GM10248 (cell line): Measurements from ENCODE around the gene FABP2.
"Not testable (repeated sequence)": the region's sequence is repeated elsewhere in the genome, so short reads cannot be mapped to it uniquely, and the experiment has no call there.

Experiments
- CTCF ChIA-PET: fragments of 300-600 bp; sonication (Branson Sonifier 250); formaldehyde crosslinking; extraction: SDS; loops from one replicate; lab custom pipeline; 2021; ENCODE audit warnings: antibody characterized with exemption; lab: Yijun Ruan, JAX
- POLR2A ChIA-PET: fragments of 350-650 bp; sonication (Branson Sonifier 250); formaldehyde crosslinking; extraction: SDS; loops from one replicate; lab custom pipeline; 2020; ENCODE audit warnings: antibody characterized with exemption; lab: Yijun Ruan, JAX
- DNase-seq: peaks from one replicate; pipeline ENCODE4 v3.0.0; 2012; ENCODE audit errors: extremely low spot score
- TF ChIP-seq, protein P1 (sequence below): IDR thresholded peaks from 2 replicates; pipeline ENCODE4 v1.5.1; 2012; ENCODE audit warnings: mild to moderate bottlenecking, low read depth; ENCODE audit errors: extremely low read depth, missing control alignments, control extremely low read depth

FABP2 gene

DNA sequence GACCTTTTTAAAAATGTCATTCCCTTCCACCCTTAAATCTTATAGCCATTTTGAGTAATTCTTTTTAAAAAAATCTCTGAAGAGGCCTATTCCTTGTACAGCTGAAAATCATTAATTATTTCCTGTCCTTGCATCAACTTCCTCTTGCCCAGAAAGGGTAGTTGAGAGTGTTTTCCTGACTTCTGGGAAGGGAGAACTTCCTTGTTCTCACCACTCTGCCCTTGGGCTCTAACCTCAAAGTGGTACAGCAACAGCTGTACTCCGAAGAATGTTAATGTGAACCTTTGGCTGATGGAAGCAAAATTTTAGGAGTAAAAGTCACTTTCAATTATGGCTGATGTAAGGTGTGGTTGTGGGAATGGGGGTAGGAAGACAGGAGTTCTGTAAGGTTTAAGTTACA, 15.1 kb upstream of the FABP2 start:
- TF ChIP-seq, protein P1, sequence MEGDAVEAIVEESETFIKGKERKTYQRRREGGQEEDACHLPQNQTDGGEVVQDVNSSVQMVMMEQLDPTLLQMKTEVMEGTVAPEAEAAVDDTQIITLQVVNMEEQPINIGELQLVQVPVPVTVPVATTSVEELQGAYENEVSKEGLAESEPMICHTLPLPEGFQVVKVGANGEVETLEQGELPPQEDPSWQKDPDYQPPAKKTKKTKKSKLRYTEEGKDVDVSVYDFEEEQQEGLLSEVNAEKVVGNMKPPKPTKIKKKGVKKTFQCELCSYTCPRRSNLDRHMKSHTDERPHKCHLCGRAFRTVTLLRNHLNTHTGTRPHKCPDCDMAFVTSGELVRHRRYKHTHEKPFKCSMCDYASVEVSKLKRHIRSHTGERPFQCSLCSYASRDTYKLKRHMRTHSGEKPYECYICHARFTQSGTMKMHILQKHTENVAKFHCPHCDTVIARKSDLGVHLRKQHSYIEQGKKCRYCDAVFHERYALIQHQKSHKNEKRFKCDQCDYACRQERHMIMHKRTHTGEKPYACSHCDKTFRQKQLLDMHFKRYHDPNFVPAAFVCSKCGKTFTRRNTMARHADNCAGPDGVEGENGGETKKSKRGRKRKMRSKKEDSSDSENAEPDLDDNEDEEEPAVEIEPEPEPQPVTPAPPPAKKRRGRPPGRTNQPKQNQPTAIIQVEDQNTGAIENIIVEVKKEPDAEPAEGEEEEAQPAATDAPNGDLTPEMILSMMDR = no peak
- CTCF ChIA-PET = no interaction called here
- POLR2A ChIA-PET = no interaction called here
- no peak for DNase-seq

DNA sequence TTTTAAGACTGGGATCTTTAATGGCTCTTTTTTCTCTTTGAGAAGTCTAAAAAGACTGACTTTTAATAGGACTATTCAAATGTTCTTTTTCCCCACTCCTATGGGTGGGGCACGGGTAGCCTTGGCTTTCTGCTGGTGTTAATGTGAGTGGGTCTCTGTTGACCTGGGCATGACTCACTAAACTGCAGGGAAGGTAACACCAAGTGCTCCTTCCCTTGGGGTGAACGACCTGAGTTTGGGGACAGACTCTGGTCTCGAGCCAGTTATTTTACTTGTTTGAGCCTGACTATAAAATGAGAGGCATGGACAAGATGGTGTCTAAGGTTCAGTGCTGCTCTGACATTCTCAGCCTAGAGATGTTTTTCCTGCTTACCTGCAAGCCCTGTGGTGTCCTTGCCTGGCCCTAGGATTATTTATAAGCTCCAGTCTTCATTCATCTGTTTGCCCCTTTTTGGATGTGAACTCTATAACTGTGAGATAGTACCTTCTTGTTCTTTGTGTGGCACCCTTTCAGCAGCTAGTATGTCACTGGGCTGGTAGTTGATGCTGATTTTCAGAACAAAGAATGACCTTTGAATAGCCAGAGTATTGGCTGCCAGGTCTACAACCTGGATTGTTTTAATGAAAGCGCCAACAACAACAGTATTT, 14.5 kb upstream of the FABP2 start:
- DNase-seq, POLR2A ChIA-PET, CTCF ChIA-PET: not testable (repeated sequence)

DNA sequence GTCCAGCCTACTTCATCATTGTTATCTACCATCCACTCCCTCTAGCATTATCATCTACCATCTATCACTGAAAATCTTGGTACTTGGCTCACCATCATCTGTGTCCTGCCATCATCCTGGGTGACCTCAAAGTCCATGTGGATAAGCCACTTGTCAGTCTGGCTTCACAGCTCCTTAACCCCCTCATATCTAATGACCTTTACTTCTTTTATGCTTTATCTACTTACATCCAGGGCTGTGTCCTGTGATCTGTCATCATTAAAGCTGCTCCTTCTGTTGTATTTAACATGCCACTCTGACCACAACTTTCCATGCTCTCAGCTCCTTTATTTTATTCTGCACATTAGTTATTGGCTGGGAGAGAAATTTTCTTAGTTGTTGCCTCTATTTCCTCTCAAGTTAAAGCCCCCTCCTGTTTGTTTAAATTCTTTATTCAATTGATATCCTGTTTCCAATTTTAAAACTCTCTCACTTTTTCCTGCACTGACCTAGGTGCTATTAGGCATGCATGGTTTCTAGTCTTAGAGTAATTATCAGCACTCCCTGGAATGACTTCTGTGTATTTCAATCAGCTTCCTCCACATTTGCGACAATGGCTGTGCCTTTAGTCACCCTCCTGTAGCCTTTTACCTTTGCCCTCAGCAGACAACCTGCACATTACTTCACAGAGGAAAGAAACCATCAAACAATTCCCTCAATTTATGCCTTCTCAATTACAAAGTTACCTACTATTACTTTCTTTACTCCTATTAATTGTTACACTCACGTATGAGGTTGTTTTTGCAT, 8.1 kb upstream of the FABP2 start:
- no peak for DNase-seq
- CTCF ChIA-PET = interaction anchor here (1.3 kb wide), 1 partner anchor 11 kb away, joined by 3 read pairs; no protein-coding TSS in a partner anchor
- POLR2A ChIA-PET = no interaction called here

DNA sequence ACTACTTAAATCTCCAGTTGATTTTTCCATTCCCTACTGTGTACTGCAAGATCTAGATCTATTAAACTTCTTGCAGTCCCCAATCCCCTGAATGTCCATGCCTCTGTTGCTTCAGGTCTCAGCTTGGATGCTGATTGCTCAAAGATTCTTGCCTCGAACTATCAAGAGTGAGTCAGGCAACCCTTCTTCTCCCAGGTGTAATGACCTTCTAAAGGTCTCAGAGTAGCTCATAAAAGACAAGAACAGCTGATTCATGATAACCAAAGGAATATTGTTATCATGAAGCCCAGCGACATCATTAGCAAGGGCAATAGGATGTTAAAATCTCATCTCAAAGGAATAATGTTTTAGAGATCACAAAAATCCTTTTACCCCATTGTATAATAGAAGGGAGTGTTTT, 6.8 kb upstream of the FABP2 start:
- CTCF ChIA-PET = interaction anchor here (1.7 kb wide), 1 partner anchor 10 kb away, joined by 4 read pairs; no protein-coding TSS in a partner anchor
- TF ChIP-seq, protein P1 = no peak
- POLR2A ChIA-PET = no interaction called here
- DNase-seq = no peak

More for the DNA sequence above, 8.1 kb upstream of the FABP2 start:
- TF ChIP-seq, protein P1 = no peak

DNA sequence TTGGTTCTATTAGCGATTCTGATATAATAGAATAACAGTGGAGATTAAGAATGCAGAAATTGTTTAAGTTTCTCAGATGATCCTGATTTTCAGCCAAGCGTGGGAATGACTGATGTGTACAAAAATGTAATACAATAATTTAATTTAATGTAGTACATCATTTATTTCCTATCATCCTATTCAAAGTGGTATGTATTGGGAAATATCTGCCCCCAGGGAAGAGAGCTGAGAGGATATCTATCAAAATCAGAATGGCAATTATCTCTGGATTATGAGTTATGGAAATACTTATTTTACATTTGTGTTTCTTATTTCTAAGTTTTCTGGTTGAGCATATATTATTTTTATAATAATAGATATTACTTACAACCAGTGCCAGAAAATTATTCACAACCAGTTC, 3.9 kb downstream of the FABP2 start:
- DNase-seq = no peak
- CTCF ChIA-PET = interaction anchor here (1.0 to 1.6 kb wide), 4 partner anchors 12 to 309 kb away, joined by 3 read pairs; no protein-coding TSS in a partner anchor
- POLR2A ChIA-PET = no interaction called here
- TF ChIP-seq, protein P1 = no peak

DNA sequence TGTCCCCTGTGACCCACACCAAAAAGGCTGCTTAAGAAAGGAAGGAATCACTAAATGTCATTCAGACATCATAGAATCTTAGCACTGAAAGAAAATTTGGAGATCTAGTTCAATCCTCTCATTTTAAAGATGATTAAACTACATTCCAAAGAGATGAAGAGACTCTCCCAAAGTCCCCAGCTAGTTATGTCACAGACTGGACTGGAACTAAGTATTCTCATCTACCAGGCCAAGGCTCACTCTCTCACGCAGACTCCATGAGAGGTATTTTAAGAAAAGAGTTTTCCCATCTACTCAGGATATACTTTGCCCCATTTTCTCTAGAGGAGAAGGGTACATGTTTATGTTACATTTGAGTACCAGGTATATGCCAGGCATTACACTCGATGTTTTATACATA, 6.9 kb downstream of the FABP2 start:
- CTCF ChIA-PET = interaction anchor here (1.0 to 1.9 kb wide), 4 partner anchors 179 to 742 kb away, joined by 3 to 8 read pairs (median 6); partner anchors contain the start of gene PDE5A

More for the DNA sequence above, 6.9 kb downstream of the FABP2 start:
- no peak for DNase-seq
- TF ChIP-seq, protein P1 = no peak
- POLR2A ChIA-PET = no interaction called here
